H9 (cell line): ENCODE measurements around the gene CDK5RAP1. TPM values are rescaled to one million over a fixed set of nuclear protein-coding genes. Genes with fewer than 3 reads are reported as not detected.

Experiments used
- DNase-seq: peaks from one replicate; pipeline ENCODE4 v3.0.0-alpha.2; 2017
- H2AFZ ChIP-seq: one replicate; pipeline ENCODE4 v1.6.1; 2013; ENCODE audit warnings: mild to moderate bottlenecking, low read length, control low read depth, moderate library complexity
- H2AK5ac ChIP-seq: 2 replicates; pipeline ENCODE4 v1.6.1; 2013; ENCODE audit warnings: low read length, control low read depth, mixed read lengths; ENCODE audit not compliant: insufficient read length
- H2BK120ac ChIP-seq: one replicate; pipeline ENCODE4 v1.6.1; 2013; ENCODE audit warnings: low read depth, mild to moderate bottlenecking, low read length, control low read depth, inconsistent platforms; ENCODE audit not compliant: poor library complexity, severe bottlenecking
- H2BK12ac ChIP-seq: 2 replicates; pipeline ENCODE4 v1.6.1; 2013; ENCODE audit warnings: low read length, control low read depth, mixed read lengths, low read depth; ENCODE audit not compliant: insufficient read length
- H2BK15ac ChIP-seq: 2 replicates; pipeline ENCODE4 v1.6.1; 2013; ENCODE audit warnings: low read depth, low read length, control low read depth
- H2BK20ac ChIP-seq: one replicate; pipeline ENCODE4 v1.6.1; 2013; ENCODE audit warnings: low read depth, mild to moderate bottlenecking, low read length, control low read depth, inconsistent platforms; ENCODE audit not compliant: poor library complexity, severe bottlenecking
- H2BK5ac ChIP-seq: 2 replicates; pipeline ENCODE4 v1.6.1; 2013; ENCODE audit warnings: low read length, control low read depth, mixed read lengths; ENCODE audit not compliant: insufficient read length
- H3K14ac ChIP-seq: 2 replicates; pipeline ENCODE4 v1.6.1; 2013; ENCODE audit warnings: low read length, control low read depth; ENCODE audit not compliant: insufficient read depth
- H3K18ac ChIP-seq: 2 replicates; pipeline ENCODE4 v1.6.1; 2013; ENCODE audit warnings: low read depth, mild to moderate bottlenecking, mixed read lengths, low read length, control low read depth; ENCODE audit not compliant: insufficient read length
- H3K23ac ChIP-seq: 2 replicates; pipeline ENCODE4 v1.6.1; 2013; ENCODE audit warnings: low read length, control low read depth, mixed read lengths, low read depth; ENCODE audit not compliant: insufficient read length
- H3K23me2 ChIP-seq: 2 replicates; pipeline ENCODE4 v1.6.1; 2013; ENCODE audit warnings: low read depth, mild to moderate bottlenecking, mixed read lengths, low read length, control low read depth; ENCODE audit not compliant: insufficient read length, poor library complexity, severe bottlenecking
- H3K27ac ChIP-seq: 2 replicates; pipeline ENCODE4 v1.5.1; 2013; ENCODE audit warnings: low read length, control low read depth, mixed read lengths, low read depth; ENCODE audit not compliant: insufficient read length
- H3K27me3 ChIP-seq: 2 replicates; pipeline ENCODE4 v1.6.1; 2013; ENCODE audit warnings: low read length, control low read depth, inconsistent platforms; ENCODE audit not compliant: insufficient read depth
- H3K4ac ChIP-seq: 2 replicates; pipeline ENCODE4 v1.6.1; 2013; ENCODE audit warnings: low read depth, mild to moderate bottlenecking, control low read depth, inconsistent platforms, low read length, moderate library complexity
- H3K4me1 ChIP-seq: 2 replicates; pipeline ENCODE4 v1.6.1; 2013; ENCODE audit warnings: low read length, control low read depth, inconsistent platforms; ENCODE audit not compliant: insufficient read depth
- H3K4me2 ChIP-seq: 2 replicates; pipeline ENCODE4 v1.6.1; 2013; ENCODE audit warnings: low read length, control low read depth, mixed read lengths; ENCODE audit not compliant: insufficient read length, insufficient read depth
- H3K56ac ChIP-seq: 2 replicates; pipeline ENCODE4 v1.6.1; 2013; ENCODE audit warnings: low read depth, mild to moderate bottlenecking, mixed read lengths, low read length, control low read depth; ENCODE audit not compliant: insufficient read length
- H3K79me1 ChIP-seq: 2 replicates; pipeline ENCODE4 v1.6.1; 2013; ENCODE audit warnings: low read depth, mild to moderate bottlenecking, moderate library complexity, low read length, control low read depth, inconsistent platforms; ENCODE audit not compliant: insufficient read depth, poor library complexity, severe bottlenecking
- H3K79me2 ChIP-seq: 2 replicates; pipeline ENCODE4 v1.6.1; 2013; ENCODE audit warnings: low read length, control low read depth, inconsistent platforms; ENCODE audit not compliant: insufficient read depth
- H3K9ac ChIP-seq: 2 replicates; pipeline ENCODE4 v1.6.1; 2013; ENCODE audit warnings: low read length, control low read depth, mixed read lengths; ENCODE audit not compliant: insufficient read length; ENCODE audit errors: extremely low read depth
- H3K9me3 ChIP-seq: one replicate; pipeline ENCODE4 v1.6.1; 2013; ENCODE audit warnings: low read depth, low read length, inconsistent platforms; ENCODE audit not compliant: control insufficient read depth
- H3T11ph ChIP-seq: one replicate; pipeline ENCODE4 v1.6.1; 2013; ENCODE audit warnings: mild to moderate bottlenecking, low read length, control low read depth, inconsistent platforms
- H4K20me1 ChIP-seq: one replicate; pipeline ENCODE4 v1.6.1; 2013; ENCODE audit not compliant: control insufficient read depth, insufficient read length, insufficient read depth
- H4K5ac ChIP-seq: 2 replicates; pipeline ENCODE4 v1.6.1; 2013; ENCODE audit warnings: low read depth, mild to moderate bottlenecking, mixed read lengths, low read length, control low read depth; ENCODE audit not compliant: insufficient read length
- H4K8ac ChIP-seq: replicated peaks from 2 replicates; pipeline ENCODE4 v1.6.1; 2013; ENCODE audit warnings: low read length, control low read depth, mixed read lengths, low read depth; ENCODE audit not compliant: insufficient read length
- H4K91ac ChIP-seq: 2 replicates; pipeline ENCODE4 v1.6.1; 2013; ENCODE audit warnings: low read depth, mild to moderate bottlenecking, moderate library complexity, mixed read lengths, low read length, control low read depth; ENCODE audit not compliant: insufficient read length
- H3K27ac Mint-ChIP-seq, 3 experiments: 2 replicates in 2 of 3; 3 replicates in 1 of 3; pipeline ENCODE4 v1.8.0; 2020 to 2021; ENCODE audit warnings: mixed read lengths in 3 of 3, mild to moderate bottlenecking in 1 of 3, moderate library complexity in 1 of 3
- H3K27me3 Mint-ChIP-seq: 2 replicates; pipeline ENCODE4 v1.8.0; 2021; ENCODE audit warnings: low read depth, mild to moderate bottlenecking, moderate library complexity, mixed read lengths
- H3K36me3 Mint-ChIP-seq, 3 experiments: 2 replicates in 2 of 3; 3 replicates in 1 of 3; pipeline ENCODE4 v1.8.0; 2020 to 2021; ENCODE audit warnings: low read depth in 3 of 3, mixed read lengths in 3 of 3; ENCODE audit not compliant: insufficient read depth in 1 of 3
- H3K4me1 Mint-ChIP-seq, 2 experiments: 2 replicates each; pipeline ENCODE4 v1.8.0; 2020; ENCODE audit warnings: mixed read lengths in 2 of 2
- H3K4me3 Mint-ChIP-seq, 2 experiments: 2 replicates in 1 of 2; 3 replicates in 1 of 2; pipeline ENCODE4 v1.8.0; 2020 to 2021; ENCODE audit warnings: mild to moderate bottlenecking in 2 of 2, mixed read lengths in 2 of 2, moderate library complexity in 1 of 2
- H3K9me3 Mint-ChIP-seq, 2 experiments: 2 replicates in 1 of 2; 3 replicates in 1 of 2; pipeline ENCODE4 v1.8.0; 2020; ENCODE audit warnings: mild to moderate bottlenecking in 2 of 2, mixed read lengths in 2 of 2, moderate library complexity in 1 of 2
- CTCF ChIP-seq: fragments of 200-600 bp; sonication (generic); conservative IDR thresholded peaks from 3 replicates; pipeline ENCODE4 v1.8.0; 2021; ENCODE audit warnings: antibody characterized with exemption, mild to moderate bottlenecking
- WGBS: extraction: QIAGEN DNeasy Blood & Tissue Kit; methylation state at CpG from one replicate; pipeline ENCODE4 v1.1.7; 2013; ENCODE audit warnings: missing lambda C conversion rate, low lambda C conversion rate, mixed read lengths; ENCODE audit not compliant: insufficient read length; ENCODE audit errors: extremely low coverage; 5-methylcytosine and 5-hydroxymethylcytosine counted together
- total RNA-seq: library from RNA; stranded (reverse); gene quantifications from 2 replicates; pipeline ENCODE4 v1.2.1, GENCODE V29; 2021

CDK5RAP1 gene
- total RNA-seq, 1 experiment from 2014 or later: 66.4 TPM

- DNase-seq: no peak
- no peaks in the 10 kb centered on the region for H3K27me3 ChIP-seq
- no peak overlapping the region for H3K27ac ChIP-seq
- H3K4me1 ChIP-seq: peaks cover 4% of the 10 kb centered on the region; the same call in 1 of the 2 replicates
- no peak overlapping the region for H2BK20ac ChIP-seq
- H3K27ac Mint-ChIP-seq: 0 out of 7 replicates have a peak overlapping the region, but pooled peaks of 1 of the 3 experiments have one; percentile 22
- no peak overlapping the region for H3T11ph ChIP-seq
- H4K91ac ChIP-seq: no peak overlapping the region
- H4K5ac ChIP-seq: no peak overlapping the region
- H2AK5ac ChIP-seq: no peak overlapping the region
- H3K9me3 Mint-ChIP-seq: no peaks in the 10 kb centered on the region; a peak in 1 of 5 replicates
- no peaks in the 10 kb centered on the region for H3K79me1 ChIP-seq
- no peak overlapping the region for H3K23ac ChIP-seq
- peaks cover 0 to 2% (median 2%) of the 10 kb centered on the region in 3 experiments; a peak in 4 of 7 replicates for H3K36me3 Mint-ChIP-seq
- no peak overlapping the region for H2BK12ac ChIP-seq
- H3K23me2 ChIP-seq: peaks cover 5% of the 10 kb centered on the region
- peak overlapping the region; percentile 88 to 93 for H3K4me3 Mint-ChIP-seq
- no peak overlapping the region for H3K56ac ChIP-seq
- H3K4ac ChIP-seq: no peak overlapping the region
- peak overlapping the region; percentile 45 for H3K4me2 ChIP-seq
- no peak overlapping the region for H4K8ac ChIP-seq
- no peaks in the 10 kb centered on the region for H3K9me3 ChIP-seq
- no peak overlapping the region for H2AFZ ChIP-seq
- H2BK120ac ChIP-seq: no peak overlapping the region
- no peak overlapping the region for H2BK15ac ChIP-seq
- no peak overlapping the region for H2BK5ac ChIP-seq
- no peak overlapping the region for H3K14ac ChIP-seq
- H4K20me1 ChIP-seq: no peaks in the 10 kb centered on the region
- H3K27me3 Mint-ChIP-seq: no peaks in the 10 kb centered on the region
- peaks cover 10% of the 10 kb centered on the region; the same call in 1 of the 2 replicates for H3K79me2 ChIP-seq
- WGBS: no CpG with 5 or more reads among the region's 8 CpGs
- peaks cover 13 to 14% of the 10 kb centered on the region in 2 experiments for H3K4me1 Mint-ChIP-seq
- no peak overlapping the region for H3K18ac ChIP-seq
- TF ChIP-seq CTCF: no peak
- H3K9ac ChIP-seq: no peak overlapping the region
Observed at GRCh38 chr20:33401921-33402369, 626 bp upstream of the CDK5RAP1 start.
